Brain microvascular endothelial cell (primary cell): ENCODE measurements around the gene IGFBP2.
"Not testable (repeated sequence)": the region's sequence is repeated elsewhere in the genome, so short reads cannot be mapped to it uniquely, and the experiment has no call there.

Experiments
- DNase-seq: peaks from one replicate; pipeline ENCODE4 v3.0.0-alpha.2; 2020
- H3K27ac ChIP-seq: fragments of 250-450 bp; sonication (Bioruptor Pico); 2 replicates; pipeline ENCODE4 v1.5.1; 2020; ENCODE audit warnings: mild to moderate bottlenecking, moderate library complexity
- H3K27me3 ChIP-seq: fragments of 250-450 bp; sonication (Bioruptor Pico); replicated peaks from 2 replicates; pipeline ENCODE4 v1.5.1; 2020; ENCODE audit warnings: mild to moderate bottlenecking
- H3K36me3 ChIP-seq: fragments of 250-450 bp; sonication (Bioruptor Pico); replicated peaks from 2 replicates; pipeline ENCODE4 v1.5.1; 2020; ENCODE audit warnings: mild to moderate bottlenecking
- H3K4me3 ChIP-seq: 2 replicates; pipeline ENCODE4 v1.5.1; 2011; ENCODE audit warnings: low read depth, mild to moderate bottlenecking, control low read depth, low read length, moderate library complexity
- CTCF ChIP-seq: IDR thresholded peaks from 2 replicates; pipeline ENCODE4 v1.5.1; 2011; ENCODE audit warnings: low read depth, mild to moderate bottlenecking, moderate library complexity, low read length, control low read depth, inconsistent platforms; ENCODE audit errors: missing control alignments
- in situ Hi-C: cut with HindIII; loops from 2 replicates; pipeline ENCODE4 v1.10.0; 2017; ENCODE audit warnings: low sequenced_read_pairs, low pct_ligation_motif_present

The IGFBP2 gene

GRCh38 chr2:216596980-216597509 lies 36.2 kb upstream of the IGFBP2 start:
- Histone ChIP-seq H3K36me3 (no peaks in the 10 kb centered on the region), H3K27ac (no peak overlapping the region), H3K27me3 (no peaks in the 10 kb centered on the region), H3K4me3 (no peak overlapping the region)
- no peak for TF ChIP-seq CTCF
- in situ Hi-C loops, result no loop called here
- no peak for DNase-seq

GRCh38 chr2:216597825-216598224 lies 35.4 kb upstream of the IGFBP2 start:
- in situ Hi-C loops, H3K36me3 ChIP-seq, H3K4me3 ChIP-seq, DNase-seq, H3K27me3 ChIP-seq, H3K27ac ChIP-seq: not testable (repeated sequence)

GRCh38 chr2:216601632-216602409 lies 31.4 kb upstream of the IGFBP2 start:
- TF ChIP-seq CTCF, result no peak
- H3K4me3 ChIP-seq, result no peak overlapping the region
- H3K27me3 ChIP-seq, result no peaks in the 10 kb centered on the region
- H3K36me3 ChIP-seq, result no peaks in the 10 kb centered on the region
- H3K27ac ChIP-seq, result no peak overlapping the region
- in situ Hi-C loops, result no loop called here
- DNase-seq, result no peak

- Histone ChIP-seq H3K27me3 (no peaks in the 10 kb centered on the region), H3K4me3 (no peak overlapping the region), H3K27ac (no peak overlapping the region), H3K36me3 (no peaks in the 10 kb centered on the region)
- TF ChIP-seq CTCF, result no peak
- in situ Hi-C loops, result no loop called here
- no peak for DNase-seq
These were observed 30.0 kb upstream of the IGFBP2 start for GRCh38 chr2:216603010-216603883.

- TF ChIP-seq CTCF, result no peak
- DNase-seq, result no peak
- no peak overlapping the region for H3K4me3 ChIP-seq
- in situ Hi-C loops, result no loop called here
- H3K27ac ChIP-seq, result no peak overlapping the region
- no peaks in the 10 kb centered on the region for H3K36me3 ChIP-seq
- H3K27me3 ChIP-seq, result no peaks in the 10 kb centered on the region
These were observed 29.4 kb upstream of the IGFBP2 start for GRCh38 chr2:216603884-216604245.

GRCh38 chr2:216604458-216604857 lies 28.8 kb upstream of the IGFBP2 start:
- Histone ChIP-seq H3K4me3 (no peak overlapping the region), H3K36me3 (no peaks in the 10 kb centered on the region), H3K27me3 (no peaks in the 10 kb centered on the region), H3K27ac (no peak overlapping the region)
- no peak for DNase-seq
- no peak for TF ChIP-seq CTCF
- in situ Hi-C loops, result no loop called here
